ENCODE measurements around the gene ADM5. TPM values are rescaled to one million over a fixed set of nuclear protein-coding genes. Genes with fewer than 3 reads are reported as not detected.

The ADM5 gene
- total RNA-seq, 2 donors from 2014 or later: 1.6 TPM; not detected in 1

DNA sequence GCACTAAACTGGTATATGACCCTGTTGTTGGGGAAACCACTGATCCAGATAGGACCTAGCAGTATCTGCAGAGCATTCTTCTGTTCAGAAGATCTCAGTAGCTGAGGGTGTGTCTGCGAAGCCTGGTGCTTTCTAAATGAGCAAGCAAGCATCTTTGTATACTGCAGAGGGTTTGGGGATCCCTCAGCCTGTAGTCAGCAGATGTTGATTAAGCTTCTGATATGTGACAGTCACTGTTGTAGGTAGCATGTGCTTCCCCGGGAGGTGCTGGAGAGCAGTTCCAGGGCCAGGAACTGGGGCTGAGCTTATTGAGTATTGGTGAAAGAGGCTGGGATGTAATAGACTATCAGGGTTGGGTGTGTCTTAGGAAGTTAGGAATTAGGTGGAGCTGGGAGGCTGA, 45.9 kb upstream of the ADM5 start:
- Histone ChIP-seq H3K4me3 (no peak overlapping the region), H3K9me3 (no peaks in the 10 kb centered on the region), H3K27ac (no peak overlapping the region), H3K4me1 (peaks cover 45% of the 10 kb centered on the region), H3K27me3 (no peaks in the 10 kb centered on the region), H3K36me3 (replicated peaks in 1 of 2; ENCODE audit: insufficient read depth in 1 of 2, low read depth in 2 of 2) (no peaks in the 10 kb centered on the region)
- TF ChIP-seq POLR2A (IDR thresholded peaks at IDR 0.05): no peak
- TF ChIP-seq, protein P1, sequence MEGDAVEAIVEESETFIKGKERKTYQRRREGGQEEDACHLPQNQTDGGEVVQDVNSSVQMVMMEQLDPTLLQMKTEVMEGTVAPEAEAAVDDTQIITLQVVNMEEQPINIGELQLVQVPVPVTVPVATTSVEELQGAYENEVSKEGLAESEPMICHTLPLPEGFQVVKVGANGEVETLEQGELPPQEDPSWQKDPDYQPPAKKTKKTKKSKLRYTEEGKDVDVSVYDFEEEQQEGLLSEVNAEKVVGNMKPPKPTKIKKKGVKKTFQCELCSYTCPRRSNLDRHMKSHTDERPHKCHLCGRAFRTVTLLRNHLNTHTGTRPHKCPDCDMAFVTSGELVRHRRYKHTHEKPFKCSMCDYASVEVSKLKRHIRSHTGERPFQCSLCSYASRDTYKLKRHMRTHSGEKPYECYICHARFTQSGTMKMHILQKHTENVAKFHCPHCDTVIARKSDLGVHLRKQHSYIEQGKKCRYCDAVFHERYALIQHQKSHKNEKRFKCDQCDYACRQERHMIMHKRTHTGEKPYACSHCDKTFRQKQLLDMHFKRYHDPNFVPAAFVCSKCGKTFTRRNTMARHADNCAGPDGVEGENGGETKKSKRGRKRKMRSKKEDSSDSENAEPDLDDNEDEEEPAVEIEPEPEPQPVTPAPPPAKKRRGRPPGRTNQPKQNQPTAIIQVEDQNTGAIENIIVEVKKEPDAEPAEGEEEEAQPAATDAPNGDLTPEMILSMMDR (IDR thresholded peaks at IDR 0.05): no peak
- ATAC-seq (no peak), DNase-seq (no peak)
- 64 to 65% methylated on average over 2 of the region's 2 CpGs for WGBS, 2 donors
- intact Hi-C loops (cut with DNase I): no loop called here

DNA sequence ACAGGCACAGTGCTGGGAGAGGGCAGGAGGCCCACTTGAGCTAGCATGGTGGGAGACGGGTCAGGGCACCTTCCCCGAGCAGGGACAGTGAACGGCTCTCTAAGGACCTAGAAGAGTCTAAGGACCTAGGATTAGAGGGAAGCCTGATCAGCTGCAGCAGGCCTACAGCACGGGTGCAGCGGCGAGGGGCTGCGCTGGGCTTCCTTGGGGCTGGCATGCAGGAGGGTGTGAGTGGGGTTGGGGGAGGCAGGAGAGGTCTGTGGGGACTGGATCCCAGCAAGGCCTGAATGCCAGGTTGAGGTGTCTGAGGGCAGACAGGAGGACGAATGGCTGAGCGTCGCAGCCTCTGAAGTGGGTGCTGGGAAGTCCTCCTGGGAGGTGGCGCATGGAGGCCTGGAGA, 43.8 kb upstream of the ADM5 start:
- DNase-seq (no peak), ATAC-seq (no peak)
- no peak overlapping the region for H3K4me3 ChIP-seq
- H3K27me3 ChIP-seq: no peaks in the 10 kb centered on the region
- H3K27ac ChIP-seq: no peak overlapping the region
- peaks cover 31% of the 10 kb centered on the region for H3K4me1 ChIP-seq
- WGBS, 2 donors: 84 to 94% methylated on average over 11 of the region's 11 CpGs
- TF ChIP-seq, protein P1 (IDR thresholded peaks at IDR 0.05): no peak
- TF ChIP-seq POLR2A (IDR thresholded peaks at IDR 0.05): no peak
- peaks cover 0 to 3% of the 10 kb centered on the region in 2 donors for H3K36me3 ChIP-seq (replicated peaks in 1 of 2; ENCODE audit: insufficient read depth in 1 of 2, low read depth in 2 of 2)
- H3K9me3 ChIP-seq: no peaks in the 10 kb centered on the region
- intact Hi-C loops (cut with DNase I): no loop called here

DNA sequence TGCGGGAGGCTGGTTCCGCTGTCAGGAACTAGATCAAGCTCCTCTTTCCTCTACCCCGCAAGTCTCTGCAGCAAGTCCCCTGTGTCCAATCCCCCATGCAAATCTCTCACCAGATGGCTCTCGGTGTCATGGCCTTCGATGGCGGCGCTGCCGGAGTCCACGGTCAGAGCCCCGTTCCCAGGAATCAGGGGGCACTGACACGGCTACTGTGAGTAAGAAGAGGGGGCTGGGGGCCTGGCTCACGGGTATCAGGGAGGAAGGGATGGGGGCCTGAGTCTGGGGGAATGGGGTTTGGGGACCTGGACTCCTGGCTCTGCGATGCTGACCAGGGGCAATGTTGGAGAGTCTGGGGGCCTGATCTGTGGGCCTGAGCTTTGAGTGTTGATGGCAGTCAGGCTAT, 43.4 kb upstream of the ADM5 start:
- no peak for ATAC-seq
- H3K36me3 ChIP-seq (replicated peaks in 1 of 2; ENCODE audit: insufficient read depth in 1 of 2, low read depth in 2 of 2): peaks cover 0 to 4% of the 10 kb centered on the region in 2 donors
- 82 to 91% methylated on average over 8 to 13 of the region's 13 CpGs for WGBS, 2 donors

DNA sequence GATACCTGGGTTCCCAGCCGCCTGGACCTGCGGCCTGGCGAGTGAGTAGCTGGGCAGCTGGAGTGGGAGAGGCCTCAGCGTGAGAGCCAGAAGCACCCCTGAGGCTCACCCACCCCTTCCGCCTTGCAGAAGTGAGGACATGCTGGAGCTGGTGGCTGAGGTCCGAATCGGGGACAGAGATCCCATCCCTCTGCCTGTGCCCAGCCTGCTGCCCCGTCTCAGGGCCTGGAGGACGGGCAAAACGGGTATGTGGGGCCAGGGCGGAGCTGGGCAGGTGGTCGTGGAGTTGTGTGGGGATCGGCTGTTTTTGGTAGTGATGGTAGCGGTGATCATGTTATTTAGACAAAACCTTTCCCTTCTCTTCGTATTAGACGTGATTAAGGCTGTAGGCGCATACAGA, 42.8 kb upstream of the ADM5 start:
- DNase-seq: no peak
- TF ChIP-seq, protein P1 (IDR thresholded peaks at IDR 0.05): no peak
- no peak for TF ChIP-seq POLR2A (IDR thresholded peaks at IDR 0.05)
- intact Hi-C loops (cut with DNase I): no loop called here
- Histone ChIP-seq H3K27me3 (no peaks in the 10 kb centered on the region), H3K4me3 (no peak overlapping the region), H3K27ac (no peak overlapping the region), H3K9me3 (no peaks in the 10 kb centered on the region), H3K36me3 (replicated peaks in 1 of 2; ENCODE audit: insufficient read depth in 1 of 2, low read depth in 2 of 2) (peaks cover 3 to 6% of the 10 kb centered on the region in 2 donors), H3K4me1 (peaks cover 23% of the 10 kb centered on the region)
- WGBS, 2 donors: 89 to 92% methylated on average over 17 of the region's 17 CpGs
- ATAC-seq: no peak

More for the DNA sequence above, 43.4 kb upstream of the ADM5 start:
- no peak for DNase-seq
- Histone ChIP-seq H3K27ac (no peak overlapping the region), H3K9me3 (no peaks in the 10 kb centered on the region), H3K4me3 (no peak overlapping the region), H3K27me3 (no peaks in the 10 kb centered on the region), H3K4me1 (peaks cover 28% of the 10 kb centered on the region)
- TF ChIP-seq POLR2A (IDR thresholded peaks at IDR 0.05): no peak
- TF ChIP-seq, protein P1 (IDR thresholded peaks at IDR 0.05): no peak
- intact Hi-C loops (cut with DNase I): no loop called here

DNA sequence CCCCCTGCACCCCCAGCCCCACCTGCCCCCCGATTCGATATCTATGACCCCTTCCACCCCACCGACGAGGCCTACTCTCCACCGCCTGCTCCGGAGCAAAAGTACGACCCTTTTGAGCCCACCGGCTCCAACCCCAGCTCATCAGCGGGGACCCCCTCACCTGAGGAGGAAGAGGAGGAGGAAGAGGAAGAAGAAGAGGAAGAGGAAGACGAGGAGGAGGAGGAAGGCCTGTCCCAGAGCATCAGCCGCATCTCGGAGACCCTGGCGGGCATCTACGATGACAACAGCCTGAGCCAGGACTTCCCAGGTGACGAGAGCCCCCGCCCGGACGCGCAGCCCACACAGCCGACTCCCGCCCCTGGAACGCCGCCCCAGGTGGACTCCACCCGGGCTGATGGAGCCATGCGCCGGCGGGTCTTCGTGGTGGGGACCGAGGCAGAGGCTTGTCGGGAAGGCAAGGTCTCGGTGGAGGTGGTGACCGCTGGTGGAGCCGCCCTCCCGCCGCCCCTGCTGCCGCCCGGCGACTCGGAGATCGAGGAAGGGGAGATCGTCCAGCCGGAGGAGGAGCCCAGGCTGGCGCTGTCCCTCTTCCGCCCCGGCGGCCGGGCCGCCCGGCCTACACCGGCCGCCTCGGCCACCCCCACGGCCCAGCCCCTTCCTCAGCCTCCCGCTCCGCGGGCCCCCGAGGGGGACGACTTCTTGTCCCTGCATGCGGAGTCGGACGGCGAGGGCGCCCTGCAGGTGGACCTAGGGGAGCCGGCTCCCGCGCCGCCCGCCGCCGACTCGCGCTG, 38.2 kb upstream of the ADM5 start:
- 92 to 96% methylated on average over 23 to 59 of the region's 72 CpGs for WGBS, 2 donors
- TF ChIP-seq POLR2A (IDR thresholded peaks at IDR 0.05): no peak
- TF ChIP-seq, protein P1 (IDR thresholded peaks at IDR 0.05): no peak
- ATAC-seq (no peak), DNase-seq (no peak)
- Histone ChIP-seq H3K4me3 (no peak overlapping the region), H3K36me3 (replicated peaks in 1 of 2; ENCODE audit: insufficient read depth in 1 of 2, low read depth in 2 of 2) (peaks cover 3 to 26% of the 10 kb centered on the region in 2 donors), H3K27me3 (no peaks in the 10 kb centered on the region), H3K27ac (no peak overlapping the region), H3K9me3 (no peaks in the 10 kb centered on the region), H3K4me1 (no peaks in the 10 kb centered on the region)
- intact Hi-C loops (cut with DNase I): no loop called here
